ENCODE measurements around the gene ERBIN.

The ERBIN gene

DNA sequence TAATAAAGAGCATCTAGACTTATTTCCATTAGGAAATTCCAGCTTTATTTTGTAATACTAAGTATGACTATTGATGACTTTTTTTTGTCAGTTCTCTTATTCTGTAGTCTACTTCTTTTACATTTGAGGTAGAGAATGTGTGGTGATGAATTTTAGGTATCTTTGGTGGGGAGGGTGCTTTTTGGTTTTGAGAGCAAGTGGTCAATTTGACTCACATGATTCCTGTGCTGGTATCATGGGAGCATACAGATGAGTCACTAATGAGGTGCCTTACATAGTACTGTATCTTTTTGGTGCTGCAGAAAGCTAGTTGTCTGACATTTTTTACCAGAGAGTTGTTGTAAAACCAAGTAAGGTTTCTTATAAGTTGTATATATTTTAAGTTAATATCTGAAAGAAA, 35.3 kb downstream of the ERBIN start:
- Histone ChIP-seq H3K4me3 (ENCODE audit: insufficient read depth in 1 of 2, low read depth in 1 of 2, low read length in 2 of 2) (no peak overlapping the region), H3K27me3 (ENCODE audit: control insufficient read depth in 1 of 2, insufficient read depth in 1 of 2, low read length in 2 of 2) (no peaks in the 10 kb centered on the region), H3K4me1 (ENCODE audit: control insufficient read depth, insufficient read depth, low read depth, low read length) (no peaks in the 10 kb centered on the region), H4K8ac (ENCODE audit: low read length) (no peak overlapping the region), H3K18ac (ENCODE audit: low read depth in 1 of 2, low read length in 2 of 2) (no peak overlapping the region), H3K27ac (ENCODE audit: low read length, poor library complexity, severe bottlenecking) (no peak overlapping the region), H3K9me3 (ENCODE audit: control insufficient read depth, low read length) (no peaks in the 10 kb centered on the region), H2BK5ac (ENCODE audit: low read depth, low read length, poor library complexity, severe bottlenecking) (no peak overlapping the region), H3K4me2 (ENCODE audit: low read length, poor library complexity, severe bottlenecking) (no peak overlapping the region), H3K14ac (ENCODE audit: low read length in 2 of 2) (no peak overlapping the region), H4K91ac (ENCODE audit: low read length) (no peak overlapping the region), H2AK5ac (ENCODE audit: low read length, severe bottlenecking) (no peak overlapping the region), H2BK12ac (ENCODE audit: low read length in 2 of 2) (no peak overlapping the region), H3K4ac (ENCODE audit: low read depth in 1 of 2, low read length in 2 of 2) (no peak overlapping the region), H3K79me1 (replicated peaks; ENCODE audit: low read length, poor library complexity, severe bottlenecking) (no peaks in the 10 kb centered on the region), H3K23ac (ENCODE audit: low read length in 2 of 2) (no peak overlapping the region), H2AFZ (ENCODE audit: low read depth, low read length) (no peak overlapping the region), H2BK15ac (ENCODE audit: low read depth, poor library complexity, severe bottlenecking) (no peak overlapping the region), H2BK120ac (ENCODE audit: low read depth, low read length) (no peak overlapping the region), H3K9ac (ENCODE audit: low read length) (no peak overlapping the region), H3K36me3 (ENCODE audit: control insufficient read depth in 1 of 2, insufficient read depth in 2 of 2, low read depth in 1 of 2, low read length in 2 of 2) (peaks cover 0 to 4% of the 10 kb centered on the region in 2 experiments)
- peak; percentile 64 for DNase-seq

DNA sequence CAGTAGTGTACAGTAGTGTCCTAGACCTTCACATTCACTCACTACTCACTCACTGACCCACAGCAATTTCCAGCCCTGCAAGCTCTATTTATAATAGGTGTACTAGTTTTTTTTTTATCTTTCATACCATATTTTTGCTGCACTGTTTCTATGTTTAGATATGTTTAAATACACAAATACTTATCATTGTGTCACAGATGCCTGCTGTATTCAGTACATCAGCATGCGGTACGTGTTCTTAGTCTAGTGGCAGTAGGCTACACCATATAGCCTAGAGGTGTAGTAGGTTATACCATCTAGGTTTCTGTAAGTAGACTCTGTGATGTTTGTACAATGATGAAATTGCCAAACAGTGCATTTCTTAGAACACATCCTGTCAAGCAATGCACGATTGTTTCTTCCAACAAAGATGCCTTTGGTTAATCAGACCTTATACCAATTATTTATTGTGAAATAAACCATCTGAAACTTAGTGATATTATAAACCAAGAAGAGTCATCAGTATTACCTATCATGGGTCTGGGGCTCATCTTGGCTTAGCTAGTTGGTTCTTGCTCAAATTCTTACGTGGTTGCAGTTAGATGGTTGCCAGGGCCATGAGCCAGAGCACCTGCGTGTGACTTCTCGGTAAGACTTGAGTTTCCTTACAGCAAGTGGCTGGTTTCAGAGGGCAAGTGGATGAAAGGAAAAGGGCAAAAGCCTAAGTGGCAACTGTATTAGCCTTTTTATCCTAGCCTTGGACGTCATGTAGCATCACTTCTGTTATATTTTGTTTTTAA, 41.1 kb downstream of the ERBIN start:
- H2AFZ ChIP-seq (ENCODE audit: low read depth, low read length): no peak overlapping the region
- WGBS: 98% methylated on average over 6 of the region's 7 CpGs
- no peak overlapping the region for H2BK5ac ChIP-seq (ENCODE audit: low read depth, low read length, poor library complexity, severe bottlenecking)
- peaks cover 3% of the 10 kb centered on the region for H3K4me1 ChIP-seq (ENCODE audit: control insufficient read depth, insufficient read depth, low read depth, low read length)
- no peak overlapping the region for H2BK15ac ChIP-seq (ENCODE audit: low read depth, poor library complexity, severe bottlenecking)
- H3K18ac ChIP-seq (ENCODE audit: low read depth in 1 of 2, low read length in 2 of 2): no peak overlapping the region
- H3K23ac ChIP-seq (ENCODE audit: low read length in 2 of 2): no peak overlapping the region
- H3K27me3 ChIP-seq (ENCODE audit: control insufficient read depth in 1 of 2, insufficient read depth in 1 of 2, low read length in 2 of 2): no peaks in the 10 kb centered on the region
- no peak overlapping the region for H3K14ac ChIP-seq (ENCODE audit: low read length in 2 of 2)
- no peak overlapping the region for H3K4ac ChIP-seq (ENCODE audit: low read depth in 1 of 2, low read length in 2 of 2)
- no peaks in the 10 kb centered on the region for H3K36me3 ChIP-seq (ENCODE audit: control insufficient read depth in 1 of 2, insufficient read depth in 2 of 2, low read depth in 1 of 2, low read length in 2 of 2)
- no peaks in the 10 kb centered on the region for H3K79me1 ChIP-seq (replicated peaks; ENCODE audit: low read length, poor library complexity, severe bottlenecking)
- H4K8ac ChIP-seq (ENCODE audit: low read length): no peak overlapping the region
- H2BK12ac ChIP-seq (ENCODE audit: low read length in 2 of 2): no peak overlapping the region
- no peaks in the 10 kb centered on the region for H3K9me3 ChIP-seq (ENCODE audit: control insufficient read depth, low read length)
- DNase-seq: no peak
- no peak overlapping the region for H4K91ac ChIP-seq (ENCODE audit: low read length)
- no peak overlapping the region for H3K4me2 ChIP-seq (ENCODE audit: low read length, poor library complexity, severe bottlenecking)
- no peak overlapping the region for H2AK5ac ChIP-seq (ENCODE audit: low read length, severe bottlenecking)
- no peak overlapping the region for H3K27ac ChIP-seq (ENCODE audit: low read length, poor library complexity, severe bottlenecking)
- H3K9ac ChIP-seq (ENCODE audit: low read length): no peak overlapping the region
- no peak overlapping the region for H3K4me3 ChIP-seq (ENCODE audit: insufficient read depth in 1 of 2, low read depth in 1 of 2, low read length in 2 of 2)
- no peak overlapping the region for H2BK120ac ChIP-seq (ENCODE audit: low read depth, low read length)

DNA sequence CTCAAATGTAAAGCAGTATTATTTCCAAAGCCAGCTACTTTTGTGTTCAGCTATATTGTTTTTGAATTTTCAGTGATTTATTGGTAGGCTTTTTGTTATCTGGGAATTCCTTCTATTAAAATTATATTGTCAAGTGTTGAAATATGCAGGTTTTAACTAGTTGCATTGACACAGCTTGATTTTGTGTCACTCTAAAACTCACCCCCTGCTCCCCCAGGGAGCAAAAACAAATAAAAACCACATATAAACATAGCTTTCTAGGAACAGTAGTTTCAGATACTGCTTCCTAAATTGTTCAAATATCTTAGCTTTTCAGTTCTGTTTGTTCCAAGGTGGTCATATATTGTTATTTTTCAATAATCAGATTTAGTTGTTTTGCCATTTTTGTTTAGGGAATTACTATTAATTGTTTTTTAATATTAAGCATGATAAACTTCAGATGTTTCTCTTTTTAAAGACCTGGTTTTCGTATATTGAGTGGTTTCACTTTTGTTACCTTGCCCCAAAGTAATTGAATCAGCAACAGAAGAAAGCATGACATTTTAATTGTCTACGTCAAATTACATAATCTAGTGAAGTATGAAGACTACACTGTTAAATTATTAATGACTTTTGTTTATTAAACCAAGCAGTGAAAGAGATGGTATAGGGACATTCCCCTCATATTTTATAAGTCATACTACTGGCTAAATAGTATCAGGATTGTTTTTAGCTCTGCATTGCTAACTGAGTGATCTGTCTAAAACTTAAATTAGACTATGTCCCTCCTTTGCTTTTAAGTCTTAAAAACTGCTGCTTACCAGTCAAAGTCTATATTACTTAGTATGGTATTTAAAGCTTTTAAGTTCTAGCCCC, 43.4 kb downstream of the ERBIN start:
- 80% methylated on average over 1 of the region's 2 CpGs for WGBS
- H4K91ac ChIP-seq (ENCODE audit: low read length): no peak overlapping the region

More for the DNA sequence above, 43.4 kb downstream of the ERBIN start:
- H3K4me1 ChIP-seq (ENCODE audit: control insufficient read depth, insufficient read depth, low read depth, low read length): peaks cover 3% of the 10 kb centered on the region
- no peak overlapping the region for H3K18ac ChIP-seq (ENCODE audit: low read depth in 1 of 2, low read length in 2 of 2)
- no peak overlapping the region for H3K23ac ChIP-seq (ENCODE audit: low read length in 2 of 2)
- peak overlapping the region in 1 of 2 experiments; percentile 50 for H3K4me3 ChIP-seq (ENCODE audit: insufficient read depth in 1 of 2, low read depth in 1 of 2, low read length in 2 of 2)
- H3K27me3 ChIP-seq (ENCODE audit: control insufficient read depth in 1 of 2, insufficient read depth in 1 of 2, low read length in 2 of 2): no peaks in the 10 kb centered on the region
- H2AFZ ChIP-seq (ENCODE audit: low read depth, low read length): no peak overlapping the region
- no peak overlapping the region for H3K27ac ChIP-seq (ENCODE audit: low read length, poor library complexity, severe bottlenecking)
- H3K36me3 ChIP-seq (ENCODE audit: control insufficient read depth in 1 of 2, insufficient read depth in 2 of 2, low read depth in 1 of 2, low read length in 2 of 2): no peaks in the 10 kb centered on the region
- no peak overlapping the region for H2AK5ac ChIP-seq (ENCODE audit: low read length, severe bottlenecking)
- no peak overlapping the region for H3K14ac ChIP-seq (ENCODE audit: low read length in 2 of 2)
- no peak overlapping the region for H2BK12ac ChIP-seq (ENCODE audit: low read length in 2 of 2)
- no peak for DNase-seq
- H3K9ac ChIP-seq (ENCODE audit: low read length): peak overlapping the region; percentile 31
- H3K9me3 ChIP-seq (ENCODE audit: control insufficient read depth, low read length): no peaks in the 10 kb centered on the region
- no peak overlapping the region for H4K8ac ChIP-seq (ENCODE audit: low read length)
- no peak overlapping the region for H2BK5ac ChIP-seq (ENCODE audit: low read depth, low read length, poor library complexity, severe bottlenecking)
- H3K4ac ChIP-seq (ENCODE audit: low read depth in 1 of 2, low read length in 2 of 2): no peak overlapping the region
- H3K79me1 ChIP-seq (replicated peaks; ENCODE audit: low read length, poor library complexity, severe bottlenecking): no peaks in the 10 kb centered on the region
- H3K4me2 ChIP-seq (ENCODE audit: low read length, poor library complexity, severe bottlenecking): no peak overlapping the region
- no peak overlapping the region for H2BK15ac ChIP-seq (ENCODE audit: low read depth, poor library complexity, severe bottlenecking)
- H2BK120ac ChIP-seq (ENCODE audit: low read depth, low read length): no peak overlapping the region

All from mesenchymal stem cell (in vitro differentiated cells and primary cell).